ENCODE results near the gene LAYN.
A peak's percentile ranks its signal among the peaks of the same experiment; 100 is the strongest.

LAYN gene
- 0.76 to 8.6 (median 4.2) reads per million in 17 experiments for total RNA-seq

GRCh38 chr11:111540114-111540936 is at the start of gene LAYN:
Gene LAYN (plus strand): TSS chr11:111540720. CDS start chr11:111540844, 124 bp downstream.
- DNase-seq, result peak; percentile 6 to 45 (median 28)

GRCh38 chr11:111494040-111494439 is 46.5 kb upstream of the LAYN start:
- no peak for DNase-seq

DNA sequence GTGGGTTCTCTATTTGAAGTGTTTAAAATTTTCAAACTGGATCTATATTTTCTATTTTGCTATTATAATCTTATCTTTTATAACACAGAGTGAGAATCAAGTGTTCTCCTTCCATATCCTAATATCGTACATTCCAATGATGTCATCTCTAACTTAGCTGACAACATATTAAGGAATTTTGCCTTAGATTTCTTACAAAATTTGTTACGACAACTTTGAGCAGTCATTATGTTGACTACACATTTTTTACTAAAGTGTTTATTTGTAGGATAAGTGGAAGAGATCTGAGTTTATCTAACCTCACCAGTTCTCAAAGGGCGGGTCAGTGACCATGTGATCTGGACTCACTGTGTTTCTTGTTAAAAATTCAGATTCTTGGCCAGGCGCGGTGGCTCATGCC is 41.0 kb upstream of the LAYN start:
- no peak for DNase-seq

GRCh38 chr11:111500481-111500880 is 40.0 kb upstream of the LAYN start:
- no peak for DNase-seq

- DNase-seq, result no peak
Observed at GRCh38 chr11:111502611-111503010, 37.9 kb upstream of the LAYN start.

- no peak for DNase-seq
Observed at GRCh38 chr11:111510311-111510710, 30.2 kb upstream of the LAYN start.

DNA sequence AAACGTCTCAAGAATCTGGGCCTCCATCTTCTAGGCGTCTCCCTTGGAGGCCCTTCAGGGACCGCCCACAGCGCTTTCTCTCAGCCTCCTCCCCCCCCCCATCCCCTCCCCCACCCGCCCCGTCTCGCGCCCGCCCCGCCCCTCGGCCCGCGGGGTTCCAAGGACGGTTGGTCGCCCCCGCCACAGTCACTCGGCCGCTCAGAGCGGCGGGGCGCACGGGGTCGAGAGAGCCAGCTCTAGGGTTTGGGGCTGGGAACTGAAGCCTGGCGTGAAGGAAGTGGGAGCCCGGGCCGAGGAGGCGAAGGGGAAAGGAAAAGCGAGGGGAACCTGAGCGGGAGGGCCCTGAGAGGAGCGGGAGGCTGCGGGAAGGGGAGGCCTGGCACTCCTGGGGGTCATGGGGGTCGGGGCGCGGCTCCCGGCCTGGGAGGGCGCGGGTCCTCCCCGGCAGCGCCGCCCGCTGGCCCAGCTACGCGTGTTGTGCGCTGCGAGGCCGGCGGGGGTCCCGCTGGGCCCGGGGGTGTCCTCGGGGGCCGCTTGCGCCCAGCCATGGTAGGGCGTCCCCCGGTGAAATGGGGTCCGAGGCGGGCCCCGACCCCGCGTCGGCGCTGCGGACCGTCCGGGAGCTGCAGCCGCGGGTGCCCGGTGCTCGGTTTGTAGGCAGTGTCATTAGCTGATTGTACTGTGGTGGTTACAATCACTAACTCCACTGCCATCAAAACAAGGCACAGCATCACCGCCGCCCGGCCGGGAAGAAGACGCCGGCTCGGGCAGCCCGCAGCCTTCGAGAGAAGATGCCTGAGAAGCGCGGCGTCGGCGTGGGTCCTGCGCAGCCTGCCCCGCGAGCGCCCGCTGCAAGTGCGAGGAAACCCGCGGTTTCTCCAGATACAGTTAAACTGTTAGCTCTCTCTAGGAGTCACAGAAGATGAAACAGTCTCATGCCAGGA is 28.0 kb upstream of the LAYN start, which contains the start of gene BTG4:
BTG4 (minus strand) TSS at position 91 of the 944 bp plus-strand sequence. CDS start 13,610 bp downstream, outside the sequence.
- peak in 3 of 4 experiments; percentile 7 to 53 (median 28) for DNase-seq

DNA sequence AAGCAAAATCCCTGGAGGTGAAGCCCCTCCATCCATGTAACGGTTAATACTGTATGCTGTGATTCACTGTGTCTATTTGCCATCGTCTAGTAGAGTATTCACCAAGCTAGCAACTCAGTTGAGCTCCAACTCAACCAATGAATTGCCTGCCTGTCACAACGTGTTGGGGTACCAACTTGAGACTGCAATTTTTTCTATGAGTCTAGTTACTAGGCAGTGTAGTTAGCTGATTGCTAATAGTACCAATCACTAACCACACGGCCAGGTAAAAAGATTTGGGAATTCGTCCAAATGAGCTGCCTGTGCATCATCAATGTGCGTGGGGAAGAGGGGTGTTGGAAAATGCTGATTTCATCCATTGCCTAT is 27.3 kb upstream of the LAYN start:
- DNase-seq, result no peak

DNA sequence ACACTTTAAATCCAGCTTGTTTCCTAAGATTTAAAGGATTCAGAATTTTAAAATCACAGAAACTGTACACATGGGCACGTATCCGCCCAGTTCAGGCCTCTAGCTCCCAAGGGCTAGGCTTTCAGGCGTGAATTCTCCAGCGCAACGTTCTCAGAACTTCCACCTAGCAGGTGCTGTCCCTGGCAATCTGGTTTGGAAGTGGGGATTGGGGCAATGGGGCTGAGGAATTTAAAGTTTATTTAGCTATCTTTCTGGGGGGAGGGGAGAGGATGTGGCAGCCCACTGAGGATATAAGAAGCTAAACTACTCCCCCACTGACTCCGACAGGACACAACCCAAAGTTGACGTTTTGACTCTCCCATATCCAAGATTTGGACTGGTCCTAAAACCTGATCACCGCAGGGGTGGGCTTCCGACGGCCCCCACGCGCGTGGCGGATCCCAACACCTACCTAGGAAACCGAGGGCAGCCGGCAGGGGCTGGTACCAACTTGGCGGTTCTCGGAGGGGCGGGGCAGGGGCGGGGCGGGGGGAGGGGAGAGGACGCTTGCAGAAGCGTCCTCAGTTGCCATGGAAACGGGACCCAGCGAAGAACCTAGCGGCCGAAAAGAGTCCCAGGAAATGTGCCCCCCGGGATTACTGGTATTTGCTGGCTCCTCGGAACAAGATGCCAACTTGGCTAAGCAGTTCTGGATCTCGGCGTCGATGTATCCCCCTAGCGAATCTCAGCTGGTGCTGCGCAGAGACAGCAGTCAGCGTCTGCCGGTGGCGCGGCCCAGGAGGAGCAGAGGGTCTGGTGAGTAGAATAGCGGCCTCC is 26.1 kb upstream of the LAYN start, which contains the start of gene HOATZ:
HOATZ (plus strand) TSS at position 563 of the 816 bp plus-strand sequence; CDS start at position 570, 7 bp downstream.
- peak in 2 of 4 experiments; percentile 4 to 15 for DNase-seq

DNA sequence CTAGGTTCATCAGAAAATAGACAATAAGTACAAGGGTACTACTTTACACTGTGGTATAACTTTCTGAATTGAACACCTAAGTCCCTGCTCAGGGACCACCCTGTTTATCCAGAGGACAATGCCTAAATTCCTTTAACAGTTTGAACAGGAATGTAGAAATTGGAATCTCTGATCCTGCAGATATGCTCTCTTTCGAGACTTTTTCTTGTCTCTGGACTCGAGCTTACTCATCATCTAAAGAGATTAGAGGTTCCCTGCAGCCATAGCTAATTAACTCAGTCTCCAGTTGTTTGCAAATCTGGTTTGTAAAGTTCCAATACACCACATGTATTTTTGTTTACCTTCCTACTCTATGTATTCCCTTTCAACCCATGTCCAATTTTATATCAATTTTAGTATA is 24.9 kb upstream of the LAYN start:
- DNase-seq, result no peak

- DNase-seq, result no peak
Observed at GRCh38 chr11:111518668-111519067, 21.9 kb upstream of the LAYN start.

GRCh38 chr11:111520560-111520959 is 20.0 kb upstream of the LAYN start:
- DNase-seq, result no peak

GRCh38 chr11:111521135-111521534 is 19.4 kb upstream of the LAYN start:
- DNase-seq, result no peak

- no peak for DNase-seq
Observed at GRCh38 chr11:111522426-111522825, 18.1 kb upstream of the LAYN start.

DNA sequence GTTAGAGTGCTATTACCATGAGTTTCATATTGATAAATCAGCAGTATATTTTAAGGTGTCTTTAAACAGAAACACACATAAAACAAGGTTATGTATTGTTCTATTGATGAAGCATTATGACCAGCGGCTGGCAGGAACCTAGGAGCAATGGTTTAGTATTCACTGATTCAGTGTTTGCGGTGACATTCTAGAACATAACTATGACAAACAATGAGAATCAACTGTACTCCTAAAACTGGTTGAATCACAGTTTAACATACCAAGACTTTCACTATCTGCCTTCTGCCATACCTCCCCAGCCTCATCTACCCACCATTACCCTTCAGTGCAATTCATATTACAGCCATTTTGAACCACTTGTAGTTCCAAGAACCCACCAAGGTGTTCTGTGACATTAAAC is 17.2 kb upstream of the LAYN start:
- no peak for DNase-seq

DNA sequence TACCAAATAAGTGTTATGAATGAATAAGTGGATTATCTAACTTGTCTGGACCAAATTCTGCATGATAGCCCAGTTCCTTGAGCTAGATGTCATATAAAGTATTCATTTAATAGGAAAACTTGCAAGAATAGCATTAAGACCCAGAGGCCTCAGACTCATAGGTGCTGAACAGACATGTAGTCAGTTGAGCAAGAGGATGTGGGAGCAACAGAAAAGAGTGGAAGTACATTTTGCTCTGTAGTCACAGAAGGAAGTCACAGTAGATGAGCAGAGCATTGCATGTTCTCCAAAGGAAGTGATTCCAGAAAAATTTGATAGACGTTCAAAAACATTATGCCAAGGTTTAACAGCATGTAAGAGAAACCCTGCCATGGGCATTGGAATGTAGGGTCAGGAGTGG is 16.5 kb upstream of the LAYN start:
- DNase-seq, result peak; percentile 49 to 79 (median 62)

DNA sequence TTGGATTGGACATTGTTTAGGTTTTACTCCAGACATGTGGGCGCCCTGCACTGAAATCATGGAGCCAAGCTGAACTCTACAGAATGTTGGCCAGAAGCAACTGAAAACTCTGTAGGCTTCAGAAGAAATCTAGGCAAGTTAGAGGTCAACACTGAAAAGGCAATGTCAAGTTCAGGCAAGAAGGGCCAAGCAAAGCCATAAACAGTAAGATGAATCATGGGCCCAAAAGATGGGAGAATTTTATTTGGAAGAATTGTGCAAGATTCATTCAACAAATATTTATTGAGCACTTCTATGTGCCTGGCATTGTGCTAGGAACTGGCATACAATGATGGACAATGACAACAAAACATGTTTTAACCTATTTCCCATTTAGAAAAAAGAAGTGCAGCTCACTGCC is 15.1 kb upstream of the LAYN start:
- no peak for DNase-seq

DNA sequence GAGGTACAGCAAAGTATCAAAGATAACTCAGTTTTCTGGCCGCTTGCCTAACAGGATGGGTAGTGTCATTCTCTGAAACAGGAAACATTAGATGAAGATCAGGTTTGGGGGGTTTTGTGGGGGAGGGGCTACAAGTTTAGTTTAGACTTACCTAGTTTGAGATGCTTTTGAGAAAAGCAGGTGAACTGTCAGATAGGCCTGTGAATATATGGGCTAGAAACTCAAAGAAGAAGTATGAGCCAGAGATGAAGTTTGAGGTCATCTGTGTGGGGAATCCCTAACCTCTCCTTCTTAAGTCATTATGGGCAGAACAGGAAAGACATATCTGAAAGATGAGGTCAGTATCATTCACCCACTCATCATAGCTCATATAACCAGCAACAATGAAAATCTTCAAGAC is 14.0 kb upstream of the LAYN start:
- DNase-seq, result peak; percentile 12 to 70 (median 36)

DNA sequence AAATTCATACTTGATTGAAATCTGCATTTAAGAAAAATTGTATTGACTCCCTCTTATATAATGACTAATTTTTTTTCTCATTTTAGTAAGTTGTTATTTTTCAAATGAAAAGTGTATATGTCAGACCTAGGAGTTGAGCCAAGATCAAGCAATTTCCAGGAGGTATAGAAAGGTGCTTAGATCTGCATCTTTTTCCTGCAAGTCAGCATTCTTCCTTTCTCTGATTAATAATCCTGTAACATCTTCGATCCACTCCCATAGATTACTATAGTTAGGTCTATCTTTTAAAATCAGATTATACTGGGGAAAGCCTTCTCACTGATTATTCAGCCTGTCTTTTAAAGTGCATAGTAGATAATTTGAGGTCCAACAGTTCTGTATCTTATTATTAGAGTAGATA is 13.2 kb upstream of the LAYN start:
- DNase-seq, result no peak

DNA sequence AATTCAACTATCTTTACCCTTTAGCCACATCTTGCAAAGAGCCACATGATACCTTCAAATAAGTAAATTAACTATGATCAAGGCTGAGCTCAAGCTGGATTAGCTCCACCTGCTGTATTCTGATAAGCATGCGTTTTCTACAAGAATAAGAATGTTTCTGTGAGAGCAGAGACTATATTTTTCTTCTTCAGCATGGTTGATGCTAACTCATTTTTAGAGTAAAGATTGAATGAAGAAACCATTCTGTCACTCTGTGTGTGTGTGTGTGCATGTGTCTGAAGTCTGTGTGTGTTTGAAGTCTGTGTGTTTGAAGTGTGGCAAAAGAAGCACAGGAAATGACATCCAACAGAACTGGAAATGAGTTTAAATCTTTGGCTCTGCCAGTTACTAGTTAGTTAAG is 12.0 kb upstream of the LAYN start:
- DNase-seq, result no peak

DNA sequence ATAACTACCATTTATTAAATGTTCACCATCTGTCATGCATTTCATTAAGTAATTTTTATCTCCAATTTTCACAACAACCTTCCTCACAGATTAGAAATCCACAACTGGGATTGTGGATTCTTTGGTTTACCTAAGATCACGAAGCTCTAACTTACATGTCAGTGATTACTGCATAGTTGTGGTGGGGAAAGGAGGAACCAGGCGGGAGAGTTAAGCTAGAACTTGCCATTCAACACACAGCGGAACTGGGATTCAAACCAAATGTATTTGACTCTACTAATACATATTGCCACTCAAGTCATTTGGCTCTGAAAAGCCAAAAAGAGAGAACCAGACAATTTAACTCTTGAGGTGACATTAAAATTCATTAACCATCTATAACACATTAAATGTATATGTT is 10.4 kb upstream of the LAYN start:
- DNase-seq, result peak in 3 of 4 experiments; percentile 40 to 58 (median 56)

- DNase-seq, result no peak
Observed at GRCh38 chr11:111531136-111531535, 9.4 kb upstream of the LAYN start.

Data from suppressor macrophage (primary cell).